WI38 (cell line): ENCODE results near the gene DUSP22.

Experiments used
- H3K4me3 ChIP-seq: 2 replicates; pipeline ENCODE4 v1.5.1; 2011; ENCODE audit warnings: low read depth, mild to moderate bottlenecking, control low read depth, low read length
- CTCF ChIP-seq: IDR thresholded peaks from 2 replicates; pipeline ENCODE4 v1.5.1; 2012; ENCODE audit warnings: low read depth, mild to moderate bottlenecking, control low read depth, low read length

Gene DUSP22

GRCh38 chr6:385614-386013 lies 93.3 kb downstream of the DUSP22 start:
- H3K4me3 ChIP-seq = no peak overlapping the region
- no peak for TF ChIP-seq CTCF

- no peak overlapping the region for H3K4me3 ChIP-seq
- no peak for TF ChIP-seq CTCF
Measured at GRCh38 chr6:386688-387266, 94.5 kb downstream of the DUSP22 start.

- no peak for TF ChIP-seq CTCF
- H3K4me3 ChIP-seq = no peak overlapping the region
Measured at GRCh38 chr6:387293-387741, 95.0 kb downstream of the DUSP22 start.

GRCh38 chr6:388202-388903 lies 96.1 kb downstream of the DUSP22 start:
- TF ChIP-seq CTCF = no peak
- no peak overlapping the region for H3K4me3 ChIP-seq

- no peak overlapping the region for H3K4me3 ChIP-seq
Measured at GRCh38 chr6:389143-389542, 96.9 kb downstream of the DUSP22 start.

GRCh38 chr6:389622-390021 lies 97.3 kb downstream of the DUSP22 start:
- TF ChIP-seq CTCF = no peak
- H3K4me3 ChIP-seq = no peak overlapping the region

More at GRCh38 chr6:389143-389542, 96.9 kb downstream of the DUSP22 start:
- TF ChIP-seq CTCF = no peak

GRCh38 chr6:390914-391558 lies 98.7 kb downstream of the DUSP22 start:
- no peak overlapping the region for H3K4me3 ChIP-seq
- no peak for TF ChIP-seq CTCF
